Progenitor cell of endocrine pancreas (in vitro differentiated cells): ENCODE measurements around the gene DR1. TPM values are rescaled to one million over a fixed set of nuclear protein-coding genes. Genes with fewer than 3 reads are reported as not detected.

Experiments used
- DNase-seq: peaks from one replicate; pipeline ENCODE4 v3.0.0; 2021; ENCODE audit warnings: low spot score; ENCODE audit not compliant: unreplicated experiment
- H3K27ac Mint-ChIP-seq: 2 replicates; pipeline ENCODE4 v1.8.0; 2021; ENCODE audit warnings: mild to moderate bottlenecking, moderate library complexity, mixed read lengths
- H3K27me3 Mint-ChIP-seq: 2 replicates; pipeline ENCODE4 v1.8.0; 2021; ENCODE audit warnings: mixed read lengths
- H3K36me3 Mint-ChIP-seq: 2 replicates; pipeline ENCODE4 v1.8.0; 2022; ENCODE audit warnings: mixed read lengths; ENCODE audit not compliant: insufficient read depth
- H3K4me1 Mint-ChIP-seq: 2 replicates; pipeline ENCODE4 v1.8.0; 2021; ENCODE audit warnings: low read depth, mixed read lengths
- H3K4me3 Mint-ChIP-seq: 2 replicates; pipeline ENCODE4 v1.8.0; 2021; ENCODE audit warnings: low read depth, mild to moderate bottlenecking, moderate library complexity, mixed read lengths
- H3K9me3 Mint-ChIP-seq: 2 replicates; pipeline ENCODE4 v1.8.0; 2021; ENCODE audit warnings: low read depth, mixed read lengths
- CTCF ChIP-seq: fragments of 200-600 bp; sonication (generic); IDR thresholded peaks from one replicate; pipeline ENCODE4 v1.5.0; 2021; ENCODE audit warnings: antibody characterized with exemption, mild to moderate bottlenecking; ENCODE audit not compliant: unreplicated experiment
- total RNA-seq: library from RNA; stranded (reverse); gene quantifications from 2 replicates; pipeline ENCODE4 v1.2.1, GENCODE V29; 2021

DR1 gene
- total RNA-seq, 1 donor from 2014 or later: 35.9 TPM

GRCh38 chr1:93358293-93358692, 12.6 kb downstream of the DR1 start:
- Mint-ChIP-seq H3K9me3 (no peaks in the 10 kb centered on the region), H3K4me1 (peaks cover 1% of the 10 kb centered on the region), H3K27ac (no peak overlapping the region), H3K27me3 (no peaks in the 10 kb centered on the region), H3K4me3 (no peak overlapping the region), H3K36me3 (peaks cover 18% of the 10 kb centered on the region)
- TF ChIP-seq CTCF: no peak
- no peak for DNase-seq

GRCh38 chr1:93360111-93360510, 14.4 kb downstream of the DR1 start:
- Mint-ChIP-seq H3K27me3 (no peaks in the 10 kb centered on the region), H3K9me3 (no peaks in the 10 kb centered on the region), H3K4me3 (no peak overlapping the region), H3K27ac (no peak overlapping the region), H3K4me1 (peaks cover 1% of the 10 kb centered on the region), H3K36me3 (peaks cover 25% of the 10 kb centered on the region)
- TF ChIP-seq CTCF: no peak
- no peak for DNase-seq

- no peak for TF ChIP-seq CTCF
- no peak overlapping the region for H3K4me3 Mint-ChIP-seq
- no peaks in the 10 kb centered on the region for H3K9me3 Mint-ChIP-seq
- H3K36me3 Mint-ChIP-seq: peaks cover 21% of the 10 kb centered on the region
- no peak for DNase-seq
- no peaks in the 10 kb centered on the region for H3K27me3 Mint-ChIP-seq
- no peak overlapping the region for H3K27ac Mint-ChIP-seq
- peaks cover 1% of the 10 kb centered on the region for H3K4me1 Mint-ChIP-seq
These were observed 16.5 kb downstream of the DR1 start for GRCh38 chr1:93362237-93362636.

GRCh38 chr1:93365813-93366212, 20.1 kb downstream of the DR1 start:
- peaks cover 1% of the 10 kb centered on the region for H3K4me1 Mint-ChIP-seq
- H3K36me3 Mint-ChIP-seq: peaks cover 15% of the 10 kb centered on the region
- H3K27ac Mint-ChIP-seq: no peak overlapping the region
- no peak overlapping the region for H3K4me3 Mint-ChIP-seq
- H3K27me3 Mint-ChIP-seq: no peaks in the 10 kb centered on the region
- H3K9me3 Mint-ChIP-seq: no peaks in the 10 kb centered on the region
- no peak for TF ChIP-seq CTCF
- DNase-seq: no peak

- Mint-ChIP-seq H3K27me3 (no peaks in the 10 kb centered on the region), H3K36me3 (peaks cover 8% of the 10 kb centered on the region), H3K27ac (peak overlapping the region; percentile 46), H3K4me3 (no peak overlapping the region), H3K4me1 (no peaks in the 10 kb centered on the region), H3K9me3 (no peaks in the 10 kb centered on the region)
- TF ChIP-seq CTCF: no peak
- no peak for DNase-seq
These were observed 24.0 kb downstream of the DR1 start for GRCh38 chr1:93369734-93370133.
